G401.6 (cell line): ENCODE results near the gene CLK4.
"Not testable (repeated sequence)": the region's sequence is repeated elsewhere in the genome, so short reads cannot be mapped to it uniquely, and the experiment has no call there.

Experiments
- FAIRE-seq: peaks from 2 replicates; lab custom pipeline; 2012; peaks lifted over from hg19 to GRCh38; lab: Jason Lieb, UNC

Gene CLK4

GRCh38 chr5:178587763-178588611, 38.9 kb downstream of the CLK4 start:
- no peak for FAIRE-seq

- no peak for FAIRE-seq
These were observed 40.5 kb downstream of the CLK4 start for GRCh38 chr5:178586396-178586795.

- not testable (repeated sequence) for FAIRE-seq
These were observed 41.4 kb downstream of the CLK4 start for GRCh38 chr5:178585421-178585820.

- no peak for FAIRE-seq
These were observed 43.6 kb downstream of the CLK4 start for GRCh38 chr5:178583279-178583678.

GRCh38 chr5:178582291-178582690, 44.6 kb downstream of the CLK4 start:
- no peak for FAIRE-seq

GRCh38 chr5:178581621-178582020, 45.2 kb downstream of the CLK4 start:
- FAIRE-seq = no peak

- FAIRE-seq = no peak
These were observed 46.4 kb downstream of the CLK4 start for GRCh38 chr5:178580271-178580955.

GRCh38 chr5:178577944-178578343, 48.9 kb downstream of the CLK4 start:
- no peak for FAIRE-seq

GRCh38 chr5:178577376-178577839, 49.4 kb downstream of the CLK4 start:
- no peak for FAIRE-seq

- FAIRE-seq = no peak
These were observed 50.1 kb downstream of the CLK4 start for GRCh38 chr5:178576591-178577351.

GRCh38 chr5:178573216-178573615, 53.6 kb downstream of the CLK4 start:
- FAIRE-seq = no peak

GRCh38 chr5:178572617-178573016, 54.2 kb downstream of the CLK4 start:
- FAIRE-seq = no peak

- FAIRE-seq = no peak
These were observed 57.4 kb downstream of the CLK4 start for GRCh38 chr5:178569485-178569884.

- no peak for FAIRE-seq
These were observed 61.9 kb downstream of the CLK4 start for GRCh38 chr5:178564811-178565550.

GRCh38 chr5:178564397-178564796, 62.5 kb downstream of the CLK4 start:
- no peak for FAIRE-seq

- FAIRE-seq = no peak
These were observed 63.2 kb downstream of the CLK4 start for GRCh38 chr5:178563621-178564020.

- no peak for FAIRE-seq
These were observed 65.0 kb downstream of the CLK4 start for GRCh38 chr5:178561746-178562264.

- FAIRE-seq = no peak
These were observed 65.9 kb downstream of the CLK4 start for GRCh38 chr5:178560911-178561310.

GRCh38 chr5:178557416-178557815, 69.4 kb downstream of the CLK4 start:
- no peak for FAIRE-seq

GRCh38 chr5:178555771-178556211, 71.1 kb downstream of the CLK4 start:
- no peak for FAIRE-seq

- no peak for FAIRE-seq
These were observed 71.8 kb downstream of the CLK4 start for GRCh38 chr5:178555005-178555404.

- FAIRE-seq = no peak
These were observed 72.5 kb downstream of the CLK4 start for GRCh38 chr5:178554311-178554710.
